Hematopoietic multipotent progenitor cell treated with erythropoietin and hydrocortisone succinate and interleukin-3 and kit ligand, for 17 days (in vitro differentiated cells): ENCODE measurements around the gene FAM81A.
"Not testable (repeated sequence)": the region's sequence is repeated elsewhere in the genome, so short reads cannot be mapped to it uniquely, and the experiment has no call there.

Experiments used
- DNase-seq: peaks from one replicate; pipeline ENCODE4 v3.0.0-alpha.2; 2015; ENCODE audit warnings: low spot score

Gene FAM81A

GRCh38 chr15:59437817-59438624 is at the start of gene FAM81A:
Gene FAM81A, plus strand, starts transcription at chr15:59438186. Its CDS starts 20,441 bp downstream, at chr15:59458627.
- DNase-seq = no peak

GRCh38 chr15:59388670-59389069 is 49.3 kb upstream of the FAM81A start:
- no peak for DNase-seq

DNA sequence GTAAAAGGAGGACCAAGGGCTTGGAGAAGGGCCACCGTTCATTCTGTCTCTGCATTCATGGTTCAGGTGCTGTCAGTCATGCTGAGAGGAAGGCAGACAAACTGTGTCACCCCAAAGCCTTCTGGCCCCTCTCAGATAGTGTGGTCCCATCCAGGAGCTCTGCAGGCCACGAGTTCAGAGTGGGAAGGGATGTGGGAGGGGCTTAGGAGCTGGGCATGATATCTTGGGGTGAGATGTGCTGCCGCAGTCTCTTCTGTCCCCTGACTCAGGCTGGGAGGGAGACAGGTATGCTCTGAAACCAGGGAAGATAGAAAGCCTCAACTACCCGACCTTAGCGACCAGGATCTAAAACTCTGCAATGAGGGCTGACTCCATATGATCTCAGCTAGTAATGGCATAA is 45.7 kb upstream of the FAM81A start:
- no peak for DNase-seq

DNA sequence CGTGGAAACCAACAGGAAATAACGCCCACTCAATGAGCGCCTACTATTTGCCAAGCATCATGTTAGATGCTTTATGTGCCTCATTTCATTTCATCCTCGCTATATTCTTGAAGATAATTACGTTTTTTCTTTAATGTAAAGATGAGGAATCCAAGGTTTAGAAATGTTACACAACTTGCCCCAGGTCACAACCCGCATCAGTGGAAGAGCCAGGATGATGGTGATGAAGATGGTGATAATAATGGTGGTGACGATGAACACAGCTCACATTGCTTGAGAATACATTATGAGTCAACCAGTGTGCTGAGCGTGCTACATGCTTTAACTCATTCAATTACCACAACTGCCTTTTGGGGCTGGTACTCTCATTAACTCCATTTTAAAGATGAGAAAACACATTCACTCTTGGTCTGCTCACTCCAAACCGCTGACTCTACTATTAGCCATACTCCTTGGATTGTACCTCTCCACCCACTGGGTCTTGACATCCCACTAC is 43.8 kb upstream of the FAM81A start:
- no peak for DNase-seq

GRCh38 chr15:59396211-59396610 is 41.8 kb upstream of the FAM81A start:
- no peak for DNase-seq

DNA sequence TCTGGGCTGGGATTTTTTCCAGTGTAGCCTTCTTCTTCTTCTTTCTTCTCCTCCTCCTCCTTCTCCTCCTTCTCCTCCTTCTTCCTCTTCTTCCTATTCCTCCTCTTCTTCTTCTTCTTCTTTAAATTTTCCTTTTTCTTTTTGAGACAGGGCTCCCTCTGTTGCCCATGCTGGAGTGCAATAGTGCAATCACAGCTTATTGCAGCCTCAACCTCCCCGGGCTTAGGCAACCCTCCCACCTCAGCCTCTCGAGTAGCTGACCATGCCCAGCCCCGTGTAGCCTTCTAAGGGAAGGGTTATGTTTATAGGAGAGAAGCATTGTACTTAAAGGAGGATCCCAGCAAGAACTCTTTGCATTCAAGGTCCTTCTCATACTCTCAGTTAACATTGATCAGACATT is 41.3 kb upstream of the FAM81A start:
- no peak for DNase-seq

DNA sequence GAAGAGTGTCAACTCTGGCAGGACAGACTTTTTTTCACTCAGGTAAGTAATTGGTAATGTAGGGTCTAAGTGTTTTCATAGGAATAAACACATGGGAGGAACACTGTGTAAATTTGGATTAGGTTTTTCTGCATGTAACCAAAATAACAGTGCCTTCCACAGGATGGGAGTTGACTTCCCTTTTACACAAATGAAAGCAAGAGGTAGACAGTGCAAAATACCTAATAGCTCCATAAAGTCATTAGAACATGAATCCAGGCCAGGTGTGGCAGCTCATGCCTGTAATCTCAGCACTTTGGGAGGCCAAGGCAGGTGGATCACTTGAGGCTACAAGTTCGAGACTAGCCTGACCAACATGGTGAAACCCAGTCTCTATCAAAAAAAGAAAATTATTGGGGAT is 39.8 kb upstream of the FAM81A start:
- no peak for DNase-seq

DNA sequence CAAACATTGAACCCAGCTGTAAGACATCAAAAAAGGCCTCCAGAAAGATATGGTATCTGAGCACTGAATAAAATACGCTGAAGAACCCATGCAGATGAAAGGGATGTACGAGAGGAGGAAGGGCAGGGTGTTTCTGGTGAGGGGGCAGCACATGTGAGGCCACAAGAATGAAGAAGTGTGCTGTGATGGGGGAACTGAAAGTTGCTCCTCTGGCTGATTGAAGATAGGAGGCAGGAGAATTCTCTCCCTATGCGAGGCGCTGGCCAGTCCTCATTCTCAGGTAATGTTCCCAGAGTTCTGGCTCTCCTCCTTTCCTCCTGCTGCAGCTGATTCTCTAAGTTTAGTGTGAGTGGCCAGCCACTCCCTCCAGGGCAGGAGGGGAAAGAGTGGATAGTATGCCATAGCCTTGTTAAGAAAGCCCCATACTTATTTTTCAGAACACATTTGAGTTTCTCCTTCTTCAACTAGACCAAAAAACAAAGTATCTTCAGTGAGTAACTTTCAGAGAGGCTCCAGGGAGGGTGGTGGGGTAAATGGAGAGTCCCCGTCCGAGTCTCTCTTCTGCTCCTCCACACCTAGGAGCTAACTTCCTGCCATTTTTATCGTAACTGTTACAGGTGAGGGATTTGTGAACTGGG is 38.4 kb upstream of the FAM81A start:
- DNase-seq = no peak

DNA sequence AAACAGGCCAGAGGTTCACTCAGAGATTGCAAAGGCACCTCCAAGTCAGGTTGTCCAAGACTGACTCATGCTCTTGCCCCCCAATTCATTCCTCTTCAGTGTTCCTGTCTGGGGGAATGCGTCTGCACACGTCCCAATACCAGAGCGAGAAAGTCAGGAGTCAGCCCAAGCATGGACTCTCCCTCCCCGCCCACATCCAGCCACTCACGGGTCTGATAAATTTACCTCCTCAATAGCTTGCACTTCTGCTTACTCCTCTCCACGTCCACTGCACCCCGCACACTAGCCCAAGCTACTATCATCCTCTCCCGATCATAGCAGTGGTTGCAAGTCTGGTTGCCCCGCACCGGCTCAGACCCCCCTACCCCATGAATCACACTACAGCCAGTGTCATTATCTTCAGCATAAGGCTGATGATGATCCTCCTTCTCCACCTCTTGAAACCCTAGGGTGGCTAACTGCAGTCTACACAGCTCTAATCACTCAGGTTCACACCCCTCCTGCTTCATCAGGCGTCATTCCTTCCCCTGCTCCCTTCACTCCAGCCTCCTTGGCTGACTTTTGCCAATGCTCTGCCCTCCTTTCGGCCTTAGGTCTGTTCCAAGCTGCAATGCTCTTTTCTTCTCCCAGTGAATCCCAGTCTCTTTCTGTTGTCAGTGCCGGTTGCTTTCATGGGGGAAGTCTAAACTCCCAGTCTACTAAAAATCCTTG is 37.7 kb upstream of the FAM81A start:
- no peak for DNase-seq

GRCh38 chr15:59401051-59401823 is 36.7 kb upstream of the FAM81A start:
- not testable (repeated sequence) for DNase-seq

DNA sequence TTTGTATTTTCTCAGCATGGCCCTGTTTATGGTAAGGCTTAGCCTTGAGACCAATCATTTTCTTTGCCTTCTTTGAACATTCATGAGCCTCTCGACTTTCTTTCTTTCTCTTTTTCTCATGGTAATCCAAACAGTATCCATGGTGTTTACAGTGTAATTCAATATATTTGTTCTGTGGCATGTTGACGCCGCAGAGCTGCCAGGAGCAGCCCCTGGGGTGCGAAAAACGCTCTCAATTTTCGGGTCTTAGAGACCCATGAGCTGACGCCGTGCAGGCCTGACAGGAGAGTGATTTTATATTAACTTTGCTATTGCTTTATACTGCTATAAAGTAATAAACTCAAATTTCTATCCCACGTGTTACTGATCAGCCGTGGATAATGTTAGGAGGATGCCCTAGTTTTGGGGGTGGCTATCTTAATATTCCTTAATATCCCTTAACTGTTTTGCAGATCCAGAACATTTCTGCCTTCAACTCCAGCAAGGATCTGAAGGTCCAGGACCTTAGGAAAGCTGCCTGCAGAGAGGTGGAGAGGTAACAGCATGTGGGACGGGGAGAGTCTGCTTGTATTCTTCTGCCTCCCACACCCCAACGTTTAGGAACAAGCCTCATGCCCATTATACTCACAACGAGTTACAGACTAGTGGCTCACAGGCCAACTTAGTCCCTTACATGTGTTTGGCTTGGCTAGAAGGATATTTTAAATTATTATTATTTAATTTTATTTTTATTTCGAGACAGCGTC is 36.0 kb upstream of the FAM81A start:
- no peak for DNase-seq

DNA sequence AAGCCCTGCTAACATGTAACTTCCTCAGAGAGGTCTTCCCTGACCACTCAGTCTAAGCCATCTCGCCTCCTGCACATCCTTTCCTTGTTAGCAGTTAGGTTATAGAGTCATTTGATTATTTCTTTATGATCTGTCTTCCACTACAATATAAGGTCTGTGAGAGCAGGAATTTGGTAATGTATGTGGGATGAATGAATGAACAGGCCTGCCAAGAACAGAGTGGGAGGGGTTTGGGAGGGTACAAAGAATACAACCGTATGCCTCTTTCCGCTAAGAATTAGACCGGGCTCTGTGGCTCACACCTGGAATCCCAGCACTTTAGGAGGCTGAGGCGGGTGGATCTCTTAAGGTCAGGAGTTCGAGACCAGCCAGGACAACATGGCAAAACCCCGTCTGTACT is 32.9 kb upstream of the FAM81A start:
- DNase-seq = no peak

DNA sequence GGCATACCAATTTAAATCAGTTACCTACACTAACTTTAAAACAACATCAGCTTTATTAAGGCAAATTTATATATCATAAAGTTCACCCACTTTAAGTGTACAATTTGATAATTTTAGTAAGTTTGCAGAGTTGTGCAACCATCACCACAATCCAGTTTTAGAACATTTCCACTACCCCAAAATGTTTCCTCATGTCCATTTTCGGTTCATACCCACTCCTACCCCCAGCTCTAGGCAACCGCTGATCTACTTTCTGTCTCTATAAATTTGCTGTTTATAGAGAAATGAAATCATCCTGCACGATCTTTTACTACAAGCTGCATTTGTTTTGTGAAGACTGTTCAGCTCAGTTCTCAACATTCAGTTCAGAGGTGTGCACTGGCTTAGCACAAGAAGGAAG is 31.5 kb upstream of the FAM81A start:
- no peak for DNase-seq

DNA sequence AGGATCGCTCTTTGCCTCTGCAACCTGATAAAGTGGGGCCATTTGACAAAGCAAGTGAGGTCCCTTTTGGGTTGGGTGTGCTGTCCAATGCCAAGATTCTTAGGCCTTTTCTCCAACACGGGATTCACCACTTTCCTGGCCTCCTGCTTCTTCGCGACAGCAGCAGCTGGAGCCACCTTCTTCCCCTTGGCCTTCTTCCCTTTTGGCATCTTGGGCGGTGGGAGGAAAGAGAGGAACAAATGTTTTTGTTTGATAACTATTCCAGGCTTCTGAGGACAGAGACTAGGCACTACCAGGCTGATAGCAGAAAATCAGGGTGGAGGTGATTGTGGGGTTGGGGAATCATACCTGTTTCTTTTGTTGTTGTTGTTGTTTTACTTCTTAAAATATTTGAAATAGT is 30.0 kb upstream of the FAM81A start:
- DNase-seq = no peak

DNA sequence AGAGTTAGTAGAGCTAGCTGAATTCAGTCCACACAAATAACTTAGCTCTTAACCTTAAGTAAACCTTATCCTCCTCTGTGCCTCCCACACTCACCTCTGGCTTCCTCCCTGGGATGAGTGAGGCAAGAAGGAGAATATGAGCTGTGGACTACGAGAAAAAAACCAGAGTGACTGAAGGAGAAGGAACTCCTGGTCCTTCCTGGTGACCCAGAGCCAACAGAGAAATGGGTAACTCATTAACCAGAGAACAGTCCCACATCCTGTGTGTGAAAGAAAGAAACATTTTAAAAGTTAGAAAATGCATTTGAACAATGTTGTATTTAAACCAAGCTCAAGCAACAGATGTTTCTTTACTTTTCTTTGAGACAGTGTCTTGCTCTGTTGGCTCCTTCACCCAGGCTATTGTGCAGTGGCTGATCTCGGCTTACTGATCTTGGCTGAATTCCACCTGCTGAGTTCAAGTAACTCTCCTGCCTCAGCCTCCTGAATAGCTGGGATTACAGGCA is 27.5 kb upstream of the FAM81A start:
- no peak for DNase-seq

DNA sequence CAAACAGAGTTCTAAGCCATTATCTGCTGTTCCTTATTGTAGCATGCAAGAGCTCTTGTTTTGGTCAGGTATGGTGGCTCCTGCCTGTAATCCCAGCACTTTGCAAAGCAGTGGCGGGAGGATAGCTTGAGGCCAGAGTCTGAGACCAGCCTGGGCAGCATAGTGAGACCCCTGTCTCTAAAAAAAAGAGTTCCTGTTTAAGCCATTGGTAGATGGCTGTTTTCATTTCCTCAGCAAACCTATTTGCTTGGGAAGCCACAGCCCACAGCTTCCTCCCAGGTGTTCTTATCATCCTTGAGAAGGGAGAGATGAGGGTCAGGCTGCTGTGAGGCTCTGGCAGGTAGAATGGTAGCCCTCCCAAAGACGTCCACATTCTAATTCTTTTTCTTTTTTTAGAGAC is 24.4 kb upstream of the FAM81A start:
- DNase-seq = no peak

GRCh38 chr15:59416816-59417215 is 21.2 kb upstream of the FAM81A start:
- no peak for DNase-seq

- no peak for DNase-seq
These were observed 18.8 kb upstream of the FAM81A start for GRCh38 chr15:59419170-59419569.

GRCh38 chr15:59420108-59420507 is 17.9 kb upstream of the FAM81A start:
- DNase-seq = no peak

- no peak for DNase-seq
These were observed 16.9 kb upstream of the FAM81A start for GRCh38 chr15:59420986-59421618.

DNA sequence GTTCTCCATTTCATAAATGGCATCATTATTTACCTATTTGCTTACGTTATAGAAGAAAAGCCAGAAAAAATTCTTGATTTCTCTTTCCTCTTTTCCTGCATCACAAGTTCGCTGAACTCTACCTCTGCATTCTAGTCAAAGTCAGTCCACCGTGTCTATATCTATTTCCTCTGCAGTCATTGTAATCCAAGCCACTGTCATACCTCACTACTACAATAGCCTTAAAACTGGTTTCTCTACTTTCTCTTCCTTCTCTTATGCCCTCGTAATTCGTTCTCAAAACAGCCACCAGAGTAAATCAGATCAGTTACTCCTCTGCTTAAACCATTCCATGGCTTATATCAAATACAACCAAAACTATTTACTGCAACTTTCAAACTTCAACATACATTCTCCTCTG is 13.4 kb upstream of the FAM81A start:
- DNase-seq = no peak
